Measurements from ENCODE around the gene SESN2. TPM values are rescaled to one million over a fixed set of nuclear protein-coding genes. Genes with fewer than 3 reads are reported as not detected.

Gene SESN2
- total RNA-seq: 14.1 and 14.8 TPM in 2 replicates

- DNase-seq: peak; percentile 100
- Mint-ChIP-seq H3K4me1 (peaks cover 34% of the 10 kb centered on the region), H3K4me3 (peak within 1 kb of the TSS; percentile 78), H3K36me3 (ENCODE audit: low read depth) (peaks cover 3% of the 10 kb centered on the region), H3K27ac (peak within 1 kb of the TSS; percentile 86), H3K9me3 (no peaks in the 10 kb centered on the region), H3K27me3 (no peaks in the 10 kb centered on the region)
- intact Hi-C loops (cut with micrococcal nuclease): loop anchor here (1.0 to 2.0 kb wide), 3 partner anchors 11 to 69 kb away; partner anchors contain the start of gene MED18
Observed at GRCh38 chr1:28259252-28259933, at the start of gene SESN2. SESN2 (plus strand) TSS chr1:28259518; CDS start chr1:28259848, 330 bp downstream.

- intact Hi-C loops (cut with micrococcal nuclease): loop anchor here (1.0 to 2.0 kb wide), 2 partner anchors 118 to 351 kb away; no protein-coding TSS in a partner anchor
- no peak overlapping the region for H3K27ac Mint-ChIP-seq
- no peak overlapping the region for H3K4me3 Mint-ChIP-seq
- peaks cover 46% of the 10 kb centered on the region for H3K36me3 Mint-ChIP-seq (ENCODE audit: low read depth)
- no peaks in the 10 kb centered on the region for H3K9me3 Mint-ChIP-seq
- peaks cover 5% of the 10 kb centered on the region for H3K4me1 Mint-ChIP-seq
- no peak for DNase-seq
- H3K27me3 Mint-ChIP-seq: no peaks in the 10 kb centered on the region
Observed at GRCh38 chr1:28209700-28210099, 49.6 kb upstream of the SESN2 start.

DNA sequence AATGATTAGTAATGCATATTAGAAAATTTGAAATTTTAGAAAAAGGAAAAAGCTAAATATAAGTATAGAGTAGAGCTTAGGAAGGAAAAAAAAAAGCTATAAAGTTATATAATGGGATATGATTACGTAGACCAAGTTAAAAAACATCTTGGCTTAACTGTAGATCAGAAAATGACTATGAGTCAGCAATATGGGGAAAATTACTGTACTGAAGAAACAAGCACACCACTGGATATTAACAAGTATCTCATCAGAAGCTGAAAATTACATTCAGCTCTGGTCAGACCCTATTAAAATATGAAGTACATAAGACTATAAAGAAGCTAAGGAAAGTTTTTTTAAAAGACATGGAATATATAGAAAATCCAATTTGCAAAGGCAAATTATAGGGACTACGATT, 46.0 kb upstream of the SESN2 start:
- H3K27me3 Mint-ChIP-seq: no peaks in the 10 kb centered on the region
- intact Hi-C loops (cut with micrococcal nuclease): no loop called here
- no peaks in the 10 kb centered on the region for H3K9me3 Mint-ChIP-seq
- DNase-seq: no peak
- H3K4me1 Mint-ChIP-seq: peaks cover 5% of the 10 kb centered on the region
- no peak overlapping the region for H3K4me3 Mint-ChIP-seq
- H3K27ac Mint-ChIP-seq: no peak overlapping the region
- peaks cover 32% of the 10 kb centered on the region for H3K36me3 Mint-ChIP-seq (ENCODE audit: low read depth)

DNA sequence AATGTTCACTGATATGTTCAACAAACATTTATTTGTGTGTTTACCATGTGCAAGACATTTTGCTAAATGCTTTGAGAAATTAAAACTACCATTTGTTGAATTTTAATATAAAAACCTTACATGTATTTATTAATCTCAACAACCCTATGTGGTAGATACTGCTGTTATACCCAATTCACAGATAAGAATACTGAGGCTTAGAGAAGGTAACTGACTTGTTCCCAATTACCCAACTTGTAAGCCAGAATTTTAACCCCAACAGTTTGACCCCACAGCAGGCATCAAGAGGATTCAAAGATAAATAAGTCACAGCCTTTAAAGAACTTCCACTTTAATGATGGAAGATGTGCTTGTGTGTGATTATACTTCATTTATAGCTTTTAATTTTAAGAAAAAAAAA, 30.2 kb upstream of the SESN2 start:
- DNase-seq: no peak
- Mint-ChIP-seq H3K36me3 (ENCODE audit: low read depth) (peaks cover 34% of the 10 kb centered on the region), H3K27ac (no peak overlapping the region), H3K27me3 (no peaks in the 10 kb centered on the region), H3K9me3 (no peaks in the 10 kb centered on the region), H3K4me1 (peaks cover 11% of the 10 kb centered on the region), H3K4me3 (no peak overlapping the region)
- intact Hi-C loops (cut with micrococcal nuclease): no loop called here

DNA sequence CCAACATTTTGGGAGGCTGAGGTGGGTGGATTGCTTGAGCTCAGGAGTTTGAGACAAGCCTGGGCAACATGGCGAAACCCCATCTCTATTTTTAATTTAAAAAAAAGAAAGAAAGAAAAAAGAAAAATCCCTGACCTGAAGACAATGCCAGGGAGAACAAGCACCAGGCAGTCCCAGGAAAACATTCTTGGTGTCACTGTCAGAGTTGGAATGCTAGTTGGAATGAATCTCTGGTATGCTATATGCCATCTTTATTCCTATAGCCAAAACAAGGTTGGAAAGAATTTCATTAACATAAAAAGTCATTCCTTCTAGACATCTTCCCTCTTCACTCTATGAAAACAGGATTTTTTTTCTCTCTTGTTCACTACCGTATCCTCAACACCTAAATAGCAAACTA, 29.3 kb upstream of the SESN2 start:
- H3K4me1 Mint-ChIP-seq: peaks cover 14% of the 10 kb centered on the region
- H3K4me3 Mint-ChIP-seq: no peak overlapping the region
- H3K27ac Mint-ChIP-seq: no peak overlapping the region
- DNase-seq: no peak
- H3K36me3 Mint-ChIP-seq (ENCODE audit: low read depth): peaks cover 28% of the 10 kb centered on the region
- H3K9me3 Mint-ChIP-seq: no peaks in the 10 kb centered on the region
- H3K27me3 Mint-ChIP-seq: no peaks in the 10 kb centered on the region
- intact Hi-C loops (cut with micrococcal nuclease): no loop called here

DNA sequence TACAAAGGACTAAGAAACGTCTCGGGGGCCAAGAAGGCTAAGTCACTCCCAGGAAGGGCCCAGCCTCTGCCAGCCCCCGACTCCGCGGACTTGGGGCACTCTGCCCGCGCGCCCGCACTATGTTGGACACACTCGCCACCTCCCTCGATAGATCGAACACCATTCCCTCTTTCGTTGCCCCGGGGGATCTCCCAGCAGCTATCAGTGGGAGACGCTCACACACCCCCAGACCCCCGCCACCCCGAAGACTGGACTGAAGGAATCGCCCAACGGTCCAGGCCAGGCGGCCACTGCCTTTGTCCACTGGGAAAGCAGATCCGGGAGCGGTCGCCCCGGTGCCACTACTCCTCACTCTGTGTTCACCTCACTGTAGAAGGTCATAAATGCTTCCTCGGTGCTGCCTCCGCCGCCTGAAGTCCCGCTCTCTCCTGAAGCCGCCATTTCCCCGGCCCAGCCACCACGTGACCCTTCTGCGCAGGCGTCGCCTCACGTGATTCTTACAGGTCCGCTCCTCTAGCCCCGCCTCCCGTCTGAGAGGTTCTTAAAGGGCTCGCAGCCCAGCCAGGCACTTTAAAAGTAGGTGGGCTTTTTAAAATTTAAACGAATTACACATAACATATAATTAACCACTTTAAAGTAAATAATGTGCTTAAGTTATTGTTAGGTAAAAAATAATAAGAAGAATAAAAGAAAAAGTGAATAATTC, 26.6 kb upstream of the SESN2 start, which contains the start of gene DNAJC8:
TSS of gene DNAJC8 (minus strand) at position 472 of the 706 bp plus-strand sequence. CDS start at position 441, 31 bp downstream.
- no peaks in the 10 kb centered on the region for H3K9me3 Mint-ChIP-seq
- H3K27me3 Mint-ChIP-seq: no peaks in the 10 kb centered on the region
- H3K27ac Mint-ChIP-seq: peak within 1 kb of the TSS; percentile 90
- intact Hi-C loops (cut with micrococcal nuclease): loop anchor here (2.0 kb wide), 1 partner anchor 32 kb away; no protein-coding TSS in a partner anchor
- H3K4me3 Mint-ChIP-seq: peak within 1 kb of the TSS; percentile 90
- H3K4me1 Mint-ChIP-seq: peaks cover 14% of the 10 kb centered on the region
- peak; percentile 99 for DNase-seq
- peaks cover 12% of the 10 kb centered on the region for H3K36me3 Mint-ChIP-seq (ENCODE audit: low read depth)

DNA sequence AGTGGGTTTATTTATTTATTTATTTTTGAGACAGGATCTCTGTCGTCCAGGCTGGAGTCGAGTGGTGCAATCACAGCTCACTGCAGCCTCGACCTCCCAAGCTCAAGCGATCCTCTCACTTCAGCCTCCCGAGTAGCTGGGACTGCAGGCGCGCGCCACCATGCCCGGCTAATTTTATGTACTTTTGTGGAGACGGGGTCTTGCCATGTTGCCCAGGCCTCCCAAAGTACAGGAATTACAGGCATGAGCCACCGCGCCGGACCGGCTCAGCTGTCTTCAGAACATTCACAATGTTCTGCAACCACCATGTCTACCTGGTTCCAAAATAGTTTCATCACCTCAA, 26.1 kb upstream of the SESN2 start:
- H3K4me1 Mint-ChIP-seq: peaks cover 16% of the 10 kb centered on the region
- H3K27ac Mint-ChIP-seq: no peak overlapping the region
- H3K9me3 Mint-ChIP-seq: no peaks in the 10 kb centered on the region
- H3K27me3 Mint-ChIP-seq: no peaks in the 10 kb centered on the region
- intact Hi-C loops (cut with micrococcal nuclease): loop anchor here (2.0 kb wide), 1 partner anchor 32 kb away; no protein-coding TSS in a partner anchor
- peak overlapping the region; percentile 50 for H3K4me3 Mint-ChIP-seq
- peak; percentile 66 for DNase-seq
- peaks cover 8% of the 10 kb centered on the region for H3K36me3 Mint-ChIP-seq (ENCODE audit: low read depth)

- DNase-seq: peak; percentile 98
- intact Hi-C loops (cut with micrococcal nuclease): loop anchor here (1.0 kb wide), 2 partner anchors 10 to 23 kb away; partner anchors contain the start of gene SESN2
- Mint-ChIP-seq H3K4me3 (no peak within 1 kb of the TSS), H3K9me3 (no peaks in the 10 kb centered on the region), H3K4me1 (peaks cover 11% of the 10 kb centered on the region), H3K27ac (no peak within 1 kb of the TSS), H3K36me3 (ENCODE audit: low read depth) (peaks cover 5% of the 10 kb centered on the region), H3K27me3 (no peaks in the 10 kb centered on the region)
Observed at GRCh38 chr1:28235755-28236655, 23.3 kb upstream of the SESN2 start, which contains the start of gene ATP5IF1. ATP5IF1 (plus strand) TSS chr1:28236124; CDS start chr1:28236184, 60 bp downstream.

DNA sequence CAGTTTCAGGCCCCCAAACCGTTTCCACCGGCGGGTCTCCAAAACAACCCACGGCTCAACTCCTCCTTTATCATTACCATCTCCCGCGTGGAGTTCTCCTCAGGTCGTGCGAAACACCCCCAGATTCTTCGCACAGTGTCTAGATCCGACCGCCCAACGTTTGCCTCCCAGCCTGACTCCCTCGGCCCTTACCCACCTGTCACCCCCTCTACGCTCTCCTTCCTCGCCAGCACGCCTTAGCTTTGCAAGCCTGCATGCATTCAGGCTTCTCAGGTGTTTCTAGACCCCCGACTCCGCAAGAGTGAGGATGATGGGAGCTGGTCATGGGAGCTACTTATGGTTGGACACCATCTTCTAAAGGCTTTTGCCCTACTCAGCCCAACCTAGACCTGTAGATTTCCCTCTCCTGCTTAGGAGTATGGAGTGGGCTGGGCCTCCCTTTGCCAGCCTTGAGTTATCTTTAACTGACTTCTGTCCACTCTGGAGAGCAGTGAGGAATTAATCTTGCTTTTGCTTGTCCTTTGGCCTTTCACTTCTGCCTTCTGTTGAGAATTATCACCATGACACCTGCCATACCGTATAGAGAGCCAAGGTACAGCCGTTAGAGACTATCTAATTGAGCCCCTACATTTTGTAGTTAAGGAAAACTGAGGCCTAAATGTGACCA, 22.5 kb upstream of the SESN2 start:
- H3K36me3 Mint-ChIP-seq (ENCODE audit: low read depth): peaks cover 5% of the 10 kb centered on the region
- intact Hi-C loops (cut with micrococcal nuclease): loop anchor here (1.0 kb wide), 1 partner anchor 10 kb away; no protein-coding TSS in a partner anchor
- H3K4me1 Mint-ChIP-seq: peaks cover 11% of the 10 kb centered on the region
- H3K4me3 Mint-ChIP-seq: no peak overlapping the region
- H3K27ac Mint-ChIP-seq: no peak overlapping the region
- H3K9me3 Mint-ChIP-seq: no peaks in the 10 kb centered on the region
- DNase-seq: no peak
- no peaks in the 10 kb centered on the region for H3K27me3 Mint-ChIP-seq

- no peak for DNase-seq
- Mint-ChIP-seq H3K27me3 (no peaks in the 10 kb centered on the region), H3K27ac (no peak overlapping the region), H3K9me3 (no peaks in the 10 kb centered on the region), H3K4me3 (no peak overlapping the region), H3K4me1 (peaks cover 12% of the 10 kb centered on the region), H3K36me3 (ENCODE audit: low read depth) (peaks cover 3% of the 10 kb centered on the region)
- intact Hi-C loops (cut with micrococcal nuclease): no loop called here
Observed at GRCh38 chr1:28239004-28239403, 20.3 kb upstream of the SESN2 start.

DNA sequence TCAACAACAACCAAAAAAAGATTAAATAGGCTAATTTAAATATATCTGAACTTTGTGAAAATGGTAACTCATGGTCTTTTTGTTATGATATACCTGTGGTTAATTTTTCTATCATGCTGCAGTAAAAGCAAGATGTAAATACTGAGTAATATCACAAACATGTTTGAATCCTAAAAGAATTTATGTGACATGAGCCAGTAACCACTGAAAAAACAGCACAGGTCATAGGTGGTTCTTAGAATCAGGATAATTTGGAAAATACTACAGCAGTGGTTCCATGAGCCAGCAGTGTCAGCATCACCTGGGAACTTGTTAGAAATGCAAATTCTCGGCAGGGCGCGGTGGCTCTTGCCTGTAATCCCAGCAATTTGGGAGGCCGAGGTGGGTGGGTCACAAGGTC, 19.3 kb upstream of the SESN2 start:
- no peaks in the 10 kb centered on the region for H3K9me3 Mint-ChIP-seq
- intact Hi-C loops (cut with micrococcal nuclease): no loop called here
- H3K4me1 Mint-ChIP-seq: peaks cover 13% of the 10 kb centered on the region
- no peak overlapping the region for H3K27ac Mint-ChIP-seq
- no peak overlapping the region for H3K4me3 Mint-ChIP-seq
- peaks cover 3% of the 10 kb centered on the region for H3K36me3 Mint-ChIP-seq (ENCODE audit: low read depth)
- no peak for DNase-seq
- H3K27me3 Mint-ChIP-seq: no peaks in the 10 kb centered on the region

DNA sequence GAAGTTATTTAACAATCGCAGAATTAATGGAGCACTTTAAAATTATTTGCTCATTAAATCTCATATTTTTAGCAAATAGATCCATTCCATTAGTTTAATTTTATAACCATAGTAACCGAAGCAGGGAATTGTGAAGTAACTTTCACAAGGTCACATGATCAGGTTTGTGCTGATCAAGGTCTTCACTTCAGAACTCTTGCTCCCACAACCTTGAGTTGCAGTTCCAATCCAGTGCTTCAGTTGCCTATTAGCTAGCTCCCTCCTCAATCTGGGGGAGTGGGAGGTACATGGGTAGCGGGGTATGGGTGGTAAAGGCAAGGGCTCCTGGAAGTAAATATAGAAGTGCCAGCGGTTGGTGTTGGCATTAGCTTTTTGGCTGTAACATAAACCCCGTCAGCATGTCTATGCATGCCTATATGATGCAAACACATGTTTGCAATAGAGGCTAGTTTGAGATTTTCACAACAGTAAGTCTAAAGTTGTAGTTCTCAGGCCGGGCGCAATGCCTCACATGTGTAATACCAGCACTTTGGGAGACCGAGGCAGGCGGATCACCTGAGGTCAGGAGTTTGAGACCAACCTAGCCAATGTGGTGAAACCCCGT, 17.6 kb upstream of the SESN2 start:
- no peaks in the 10 kb centered on the region for H3K27me3 Mint-ChIP-seq
- intact Hi-C loops (cut with micrococcal nuclease): no loop called here
- peaks cover 18% of the 10 kb centered on the region for H3K4me1 Mint-ChIP-seq
- peaks cover 3% of the 10 kb centered on the region for H3K36me3 Mint-ChIP-seq (ENCODE audit: low read depth)
- H3K4me3 Mint-ChIP-seq: no peak overlapping the region
- H3K27ac Mint-ChIP-seq: no peak overlapping the region
- no peaks in the 10 kb centered on the region for H3K9me3 Mint-ChIP-seq
- DNase-seq: no peak
